SK-N-SH treated with all-trans-retinoic acid at 6 μM for 48 hours (cell line): Measurements from ENCODE around the gene GPX4.

Source experiments
- ARNTL ChIP-seq: fragments of 450-650 bp; formaldehyde crosslinking; IDR thresholded peaks from 2 replicates; pipeline ENCODE4 v1.5.0; 2020; ENCODE audit warnings: low read depth, mild to moderate bottlenecking, moderate library complexity, borderline replicate concordance
- BACH2 ChIP-seq: fragments of 250-450 bp; sonication (Bioruptor Pico); IDR thresholded peaks from 2 replicates; pipeline ENCODE4 v1.9.0; 2021; ENCODE audit warnings: mild to moderate bottlenecking, borderline replicate concordance
- CREB5 ChIP-seq: fragments of 250-450 bp; sonication (Bioruptor Pico); IDR thresholded peaks from 2 replicates; pipeline ENCODE4 v1.5.1; 2020; ENCODE audit warnings: low read depth, mild to moderate bottlenecking, moderate library complexity
- CSRNP3 ChIP-seq: fragments of 250-450 bp; sonication (Bioruptor Pico); IDR thresholded peaks from 2 replicates; pipeline ENCODE4 v1.5.1; 2021; ENCODE audit warnings: mild to moderate bottlenecking, moderate library complexity
- GLIS3 ChIP-seq: fragments of 250-450 bp; sonication (Bioruptor Pico); IDR thresholded peaks from 2 replicates; pipeline ENCODE4 v1.5.0; 2020; ENCODE audit warnings: mild to moderate bottlenecking, moderate library complexity
- PATZ1 ChIP-seq: fragments of 250-450 bp; sonication (Bioruptor Pico); IDR thresholded peaks from 2 replicates; pipeline ENCODE4 v1.8.0; 2020; ENCODE audit warnings: mild to moderate bottlenecking, moderate library complexity, borderline replicate concordance
- RARB ChIP-seq: fragments of 250-450 bp; sonication (Bioruptor Pico); IDR thresholded peaks from 2 replicates; pipeline ENCODE4 v1.8.0; 2021; ENCODE audit warnings: mild to moderate bottlenecking, moderate library complexity
- SNAI2 ChIP-seq: fragments of 250-450 bp; sonication (Bioruptor Pico); IDR thresholded peaks from 2 replicates; pipeline ENCODE4 v1.5.0; 2020; ENCODE audit warnings: mild to moderate bottlenecking, moderate library complexity
- TSHZ2 ChIP-seq: fragments of 250-450 bp; sonication (Bioruptor Pico); IDR thresholded peaks from 2 replicates; pipeline ENCODE4 v1.5.0; 2020; ENCODE audit warnings: mild to moderate bottlenecking, moderate library complexity
- ZC3H10 ChIP-seq: fragments of 250-450 bp; sonication (Bioruptor Pico); IDR thresholded peaks from 2 replicates; pipeline ENCODE4 v1.5.1; 2021; ENCODE audit warnings: mild to moderate bottlenecking, moderate library complexity
- ZFP3 ChIP-seq: fragments of 250-450 bp; sonication (Bioruptor Pico); IDR thresholded peaks from 2 replicates; pipeline ENCODE4 v1.5.0; 2020; ENCODE audit warnings: mild to moderate bottlenecking, moderate library complexity
- ZNF565 ChIP-seq: fragments of 450-650 bp; formaldehyde crosslinking; conservative IDR thresholded peaks from 2 replicates; pipeline ENCODE4 v1.5.0; 2020; ENCODE audit warnings: low read depth, mild to moderate bottlenecking, moderate library complexity
- ZNF70 ChIP-seq: fragments of 450-650 bp; formaldehyde crosslinking; IDR thresholded peaks from 2 replicates; pipeline ENCODE4 v1.5.0; 2020; ENCODE audit warnings: mild to moderate bottlenecking, moderate library complexity
- ZNF8 ChIP-seq: fragments of 450-650 bp; formaldehyde crosslinking; IDR thresholded peaks from 2 replicates; pipeline ENCODE4 v1.5.0; 2020; ENCODE audit warnings: mild to moderate bottlenecking, moderate library complexity

- TF ChIP-seq TSHZ2 (CRISPR knock-in tag) (no peak), ZNF8 (CRISPR knock-in tag) (no peak), CSRNP3 (CRISPR knock-in tag) (no peak), RARB (no peak), ARNTL (CRISPR knock-in tag) (no peak), PATZ1 (CRISPR knock-in tag) (no peak), CREB5 (CRISPR knock-in tag) (no peak), ZFP3 (CRISPR knock-in tag) (no peak), ZC3H10 (CRISPR knock-in tag) (no peak), ZNF70 (CRISPR knock-in tag) (no peak), BACH2 (no peak), GLIS3 (CRISPR knock-in tag) (no peak), ZNF565 (CRISPR knock-in tag) (no peak), SNAI2 (CRISPR knock-in tag) (no peak)
Measured at GRCh38 chr19:1109032-1109551, 5.3 kb downstream of the GPX4 start.
